Omental fat pad (tissue), 4 donors: Measurements from ENCODE around the gene RAB30. TPM values are rescaled to one million over a fixed set of nuclear protein-coding genes. Genes with fewer than 3 reads are reported as not detected.

Experiments used
- ATAC-seq: fragments of 150-250 bp; one replicate; pipeline ENCODE4 v1.9.1; 2016; ENCODE audit warnings: mild to moderate bottlenecking, moderate library complexity; ENCODE audit not compliant: low FRiP score
- DNase-seq: peaks from one replicate; pipeline ENCODE4 v3.0.0-alpha.2; 2019; ENCODE audit warnings: low spot score
- total RNA-seq, 4 donors: library from RNA; depleted of rRNA; stranded (reverse); fragments of >200 nt; gene quantifications; one replicate each; pipeline ENCODE4 v1.1.0, GENCODE V29; 2016
- TF ChIP-seq, protein P1 (sequence below), 3 donors: fragments of 450-650 bp; IDR thresholded peaks; one replicate each; pipeline ENCODE4 v1.5.1; 2016 to 2017; ENCODE audit warnings: antibody characterized with exemption in 3 of 3, mild to moderate bottlenecking in 3 of 3, moderate library complexity in 2 of 3

The RAB30 gene
- total RNA-seq, 4 donors from 2014 or later = 14.8 to 37.9 (median 23.5) TPM

DNA sequence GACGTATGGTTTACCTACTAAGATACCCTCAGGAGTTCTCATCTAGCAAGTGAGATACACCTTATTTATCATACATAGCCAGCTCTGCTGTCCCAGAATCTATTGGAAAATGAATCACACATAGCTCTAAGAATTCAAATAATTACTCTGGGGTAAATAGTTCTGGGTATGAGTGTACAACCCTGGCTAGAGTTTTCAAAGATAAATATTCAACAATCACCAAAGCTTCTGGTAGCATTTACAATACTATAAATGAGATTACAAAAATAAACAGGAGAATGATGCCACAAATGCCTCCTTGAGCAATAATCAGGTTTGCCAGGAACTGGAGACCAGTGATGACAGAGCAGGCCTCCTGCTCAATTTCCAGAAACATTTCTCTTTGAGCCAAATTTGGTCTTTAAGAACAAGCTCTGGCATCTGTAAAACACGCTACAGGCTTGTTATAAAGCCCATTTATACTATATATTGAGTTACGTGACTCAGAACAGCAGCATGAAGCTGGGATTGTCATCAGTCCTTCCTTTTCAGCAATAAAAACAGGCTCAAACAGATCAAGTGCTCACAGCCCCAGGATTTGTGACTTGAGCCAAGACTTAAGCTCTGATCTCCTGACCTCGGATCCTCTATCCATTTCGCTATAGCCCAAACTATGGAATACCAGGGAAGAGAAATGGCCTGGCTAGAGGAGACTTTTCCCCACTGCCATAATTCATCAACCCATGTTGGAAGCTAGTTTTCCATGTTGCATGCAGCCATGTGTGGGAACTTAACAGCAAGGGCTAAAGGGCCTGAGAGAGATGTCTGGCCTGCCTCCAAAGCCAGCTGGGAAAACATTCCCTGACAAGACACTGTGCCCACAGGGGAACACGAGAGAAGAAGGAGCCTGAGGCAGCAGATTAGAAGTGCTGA lies 19.7 kb downstream of the RAB30 start:
- ATAC-seq (peak; percentile 85), DNase-seq (no peak)
- TF ChIP-seq, protein P1, sequence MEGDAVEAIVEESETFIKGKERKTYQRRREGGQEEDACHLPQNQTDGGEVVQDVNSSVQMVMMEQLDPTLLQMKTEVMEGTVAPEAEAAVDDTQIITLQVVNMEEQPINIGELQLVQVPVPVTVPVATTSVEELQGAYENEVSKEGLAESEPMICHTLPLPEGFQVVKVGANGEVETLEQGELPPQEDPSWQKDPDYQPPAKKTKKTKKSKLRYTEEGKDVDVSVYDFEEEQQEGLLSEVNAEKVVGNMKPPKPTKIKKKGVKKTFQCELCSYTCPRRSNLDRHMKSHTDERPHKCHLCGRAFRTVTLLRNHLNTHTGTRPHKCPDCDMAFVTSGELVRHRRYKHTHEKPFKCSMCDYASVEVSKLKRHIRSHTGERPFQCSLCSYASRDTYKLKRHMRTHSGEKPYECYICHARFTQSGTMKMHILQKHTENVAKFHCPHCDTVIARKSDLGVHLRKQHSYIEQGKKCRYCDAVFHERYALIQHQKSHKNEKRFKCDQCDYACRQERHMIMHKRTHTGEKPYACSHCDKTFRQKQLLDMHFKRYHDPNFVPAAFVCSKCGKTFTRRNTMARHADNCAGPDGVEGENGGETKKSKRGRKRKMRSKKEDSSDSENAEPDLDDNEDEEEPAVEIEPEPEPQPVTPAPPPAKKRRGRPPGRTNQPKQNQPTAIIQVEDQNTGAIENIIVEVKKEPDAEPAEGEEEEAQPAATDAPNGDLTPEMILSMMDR (IDR thresholded peaks at IDR 0.05) = no peak

DNA sequence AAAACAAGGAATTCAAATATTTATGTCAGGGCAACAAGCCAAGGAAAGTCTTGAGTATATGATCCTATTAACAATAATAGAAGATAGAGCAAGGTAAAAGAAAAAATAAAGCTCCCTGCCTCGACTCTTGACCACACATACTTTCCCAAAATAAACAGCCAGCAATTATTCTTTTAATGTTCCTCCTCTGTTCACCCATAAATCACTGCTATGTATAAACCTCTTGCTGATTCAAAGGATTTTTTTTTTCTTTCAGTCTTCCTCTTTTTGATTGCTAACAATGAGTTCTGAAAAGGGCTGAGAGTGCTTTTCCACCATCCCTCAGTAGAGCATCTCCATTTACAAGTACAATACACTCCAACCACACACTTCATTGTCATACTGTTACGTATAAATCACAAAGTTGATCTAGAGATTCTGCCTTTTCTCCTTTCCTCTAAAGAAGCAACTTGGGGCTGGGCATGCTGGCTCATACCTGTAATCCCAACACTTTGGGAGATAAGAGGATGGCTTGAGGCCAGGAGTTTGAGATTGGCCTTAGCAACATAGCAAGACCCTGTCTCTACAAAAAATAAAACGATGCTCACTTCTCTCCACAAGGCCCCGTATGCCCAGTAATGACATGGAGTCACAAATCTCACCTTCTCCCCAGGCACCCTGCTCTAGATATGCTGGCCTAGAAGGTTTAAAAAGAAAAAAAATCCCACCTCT lies 24.0 kb downstream of the RAB30 start:
- TF ChIP-seq, protein P1 (IDR thresholded peaks at IDR 0.05) = no peak
- DNase-seq = no peak
- ATAC-seq = no peak

GRCh38 chr11:83046621-83047172 lies 25.0 kb downstream of the RAB30 start:
- DNase-seq = no peak
- TF ChIP-seq, protein P1 (IDR thresholded peaks at IDR 0.05) = no peak

DNA sequence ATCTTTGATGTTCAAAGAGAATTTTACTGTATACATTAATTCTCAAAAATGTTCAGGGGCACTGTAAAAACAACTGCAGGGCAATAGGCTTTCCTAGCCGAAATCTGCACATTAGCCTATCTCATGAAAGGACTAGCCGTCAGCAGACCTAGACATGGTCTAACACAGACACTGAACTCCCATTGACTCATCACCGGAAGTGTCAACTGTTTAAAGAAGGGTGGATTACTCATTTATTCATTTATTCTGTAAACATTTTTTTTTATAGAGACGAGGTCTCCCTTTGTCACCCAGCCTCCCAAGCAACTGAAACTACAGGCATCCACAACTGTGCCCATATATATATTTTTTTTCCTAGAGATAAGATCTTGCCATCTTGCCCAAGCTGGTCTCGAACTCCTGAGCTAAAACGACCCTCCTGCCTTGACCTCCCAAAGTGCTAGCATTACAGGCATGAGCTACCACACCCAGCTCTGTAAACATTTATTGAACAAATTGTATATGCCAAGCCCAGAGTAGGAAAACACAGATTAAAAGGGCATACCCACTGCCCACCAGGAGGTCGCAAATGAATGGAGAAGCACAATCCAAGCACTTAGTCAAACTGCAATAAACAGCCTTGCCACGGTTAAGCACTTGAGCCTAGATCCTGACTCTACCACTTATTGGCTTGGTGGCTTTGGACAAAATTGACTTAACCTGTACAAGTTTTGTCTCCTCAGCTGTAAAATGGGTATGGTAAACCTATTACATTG lies 26.6 kb downstream of the RAB30 start:
- no peak for DNase-seq
- ATAC-seq = peak; percentile 52

More at GRCh38 chr11:83046621-83047172, 25.0 kb downstream of the RAB30 start:
- ATAC-seq = no peak

DNA sequence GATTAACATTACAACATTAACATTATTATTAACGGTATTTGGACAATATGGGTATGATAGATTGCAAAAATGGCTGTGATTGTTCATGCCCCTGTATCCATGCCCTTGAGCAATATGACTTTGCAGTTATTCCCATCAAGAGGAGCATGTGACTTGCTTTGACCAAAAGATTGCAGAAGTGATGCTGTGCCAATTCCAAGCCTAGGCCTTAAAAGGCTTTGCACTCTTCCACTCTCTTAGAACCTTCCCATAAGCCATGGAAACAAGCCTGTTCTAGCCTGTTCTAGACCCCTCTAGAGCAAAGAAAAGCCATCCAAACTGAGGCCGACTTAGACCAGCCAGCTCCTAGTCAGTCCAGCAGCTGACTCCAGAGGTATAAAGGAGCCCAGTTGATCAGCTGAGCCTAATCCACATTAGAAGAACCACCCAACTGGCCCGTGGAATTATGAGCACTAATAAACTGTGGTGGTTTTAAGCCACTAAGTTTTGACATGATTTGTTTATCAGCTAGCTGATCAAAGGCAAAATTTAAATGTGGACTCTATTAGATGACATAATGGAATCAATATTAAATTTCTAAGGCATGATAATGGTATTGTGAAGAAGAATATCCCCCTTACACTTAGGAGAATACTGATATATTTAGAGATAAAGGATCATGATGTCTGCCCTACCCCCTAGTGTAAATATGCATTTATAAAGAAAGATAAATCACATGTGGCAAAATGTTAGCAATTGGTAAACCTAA lies 28.6 kb downstream of the RAB30 start:
- TF ChIP-seq, protein P1 (IDR thresholded peaks at IDR 0.05) = no peak
- DNase-seq (no peak), ATAC-seq (no peak)

More for the DNA sequence above, 26.6 kb downstream of the RAB30 start:
- TF ChIP-seq, protein P1 (IDR thresholded peaks at IDR 0.05) = no peak

GRCh38 chr11:83041126-83041525 lies 30.6 kb downstream of the RAB30 start:
- DNase-seq (no peak), ATAC-seq (no peak)

More at GRCh38 chr11:83041126-83041525, 30.6 kb downstream of the RAB30 start:
- TF ChIP-seq, protein P1 (IDR thresholded peaks at IDR 0.05) = no peak
